GM18907 (cell line): ENCODE data around the gene RPS6KA5.

Experiments used
- ATAC-seq: cut with Tn5 transposase; IDR thresholded peaks from one replicate; pipeline ENCODE4 v1.9.1; 2021; ENCODE audit warnings: mild to moderate bottlenecking, moderate library complexity; ENCODE audit not compliant: unreplicated experiment

The RPS6KA5 gene

DNA sequence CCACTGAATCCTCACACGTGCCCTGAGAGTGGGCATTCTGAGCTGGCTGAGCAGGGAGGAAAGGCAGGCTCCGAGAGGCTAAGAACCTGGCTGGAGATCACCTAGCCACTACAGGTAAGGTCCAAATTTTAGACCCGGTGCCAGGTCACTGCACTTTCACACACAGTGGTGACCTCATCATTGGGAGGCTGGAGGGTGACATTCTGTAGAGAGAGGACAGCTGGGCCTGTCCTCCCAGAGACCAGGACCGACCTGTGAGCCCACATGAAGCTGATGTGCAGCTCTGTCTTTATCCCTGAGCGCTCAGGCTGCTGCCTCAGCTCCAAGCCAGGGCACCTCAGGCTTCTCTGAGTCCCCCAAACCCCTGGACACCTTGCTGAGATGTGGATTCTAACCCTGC lies 248.3 kb downstream of the RPS6KA5 start:
- no peak for ATAC-seq

DNA sequence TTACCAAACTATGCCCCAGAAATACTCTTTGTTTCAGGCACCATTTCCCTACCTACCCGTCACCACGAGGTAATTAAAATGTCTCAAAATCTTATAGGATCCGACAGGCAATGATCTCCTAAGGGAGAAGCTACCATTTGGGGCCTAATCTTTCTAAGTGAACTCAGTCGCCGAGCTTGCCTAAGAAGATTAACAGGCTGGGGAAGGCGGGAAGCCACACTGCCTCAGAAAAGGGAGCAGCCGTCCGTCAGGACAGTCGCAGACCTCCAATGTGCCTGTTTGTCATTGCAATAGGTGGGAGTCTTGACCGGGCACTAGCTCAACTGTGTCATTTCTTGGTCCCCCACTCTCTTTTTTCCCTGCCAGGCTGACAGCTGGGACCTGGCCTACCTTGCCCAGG lies 248.8 kb downstream of the RPS6KA5 start:
- ATAC-seq: no peak

DNA sequence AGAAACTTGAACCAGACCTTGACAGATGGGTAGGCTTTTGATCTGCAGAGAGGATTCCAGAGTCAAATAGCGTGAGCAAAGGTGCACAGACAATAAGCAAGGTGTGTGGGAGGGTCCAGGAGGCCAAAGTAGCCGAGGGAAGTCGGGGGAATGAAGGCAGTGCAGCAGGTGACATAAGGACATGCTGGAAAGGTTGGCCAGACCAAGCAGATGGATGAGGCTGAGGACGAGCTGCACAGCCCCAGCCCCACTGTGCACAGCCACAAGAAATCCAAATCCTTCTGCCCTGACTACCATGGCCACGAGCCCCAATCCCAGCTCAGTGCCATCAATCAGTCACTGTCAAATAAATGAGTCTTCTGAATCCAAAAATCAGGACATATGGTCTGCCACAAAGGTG lies 249.6 kb downstream of the RPS6KA5 start:
- ATAC-seq: no peak

DNA sequence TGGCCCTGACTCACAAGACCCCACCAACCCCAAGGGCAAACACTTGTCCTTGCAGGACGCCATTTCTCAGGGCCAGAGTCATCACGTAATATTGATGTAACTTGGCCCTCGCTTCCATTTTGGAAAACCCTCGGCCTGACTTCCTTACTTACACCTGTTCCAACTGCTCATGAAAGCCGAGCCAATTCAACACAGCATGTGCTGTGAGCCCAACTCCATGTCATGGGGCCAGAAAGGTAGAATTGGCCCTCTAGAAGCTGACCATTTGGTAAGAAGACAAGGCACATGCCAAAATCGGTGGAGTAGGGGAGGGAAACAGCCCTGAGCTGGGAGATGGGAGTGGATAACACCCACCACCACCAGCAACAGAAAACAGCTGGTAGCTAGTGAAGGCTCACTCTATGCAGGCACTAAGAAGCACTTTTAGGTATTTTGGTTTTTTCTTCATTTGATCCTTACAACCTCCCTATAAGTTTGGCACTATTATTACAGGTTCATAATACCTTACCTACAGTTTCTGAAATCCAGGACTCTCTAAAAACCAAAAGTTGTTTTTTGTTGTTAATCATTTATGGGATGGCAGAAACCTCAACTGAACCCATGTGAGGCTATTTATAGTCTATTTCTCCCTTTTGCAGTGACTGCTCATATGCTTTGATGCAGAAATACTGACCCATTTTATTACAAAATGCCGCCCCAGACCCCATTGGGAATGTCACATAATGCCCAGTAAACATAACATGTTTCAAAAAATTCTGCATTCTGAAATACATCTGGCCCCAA lies 250.7 kb downstream of the RPS6KA5 start:
- ATAC-seq: no peak

DNA sequence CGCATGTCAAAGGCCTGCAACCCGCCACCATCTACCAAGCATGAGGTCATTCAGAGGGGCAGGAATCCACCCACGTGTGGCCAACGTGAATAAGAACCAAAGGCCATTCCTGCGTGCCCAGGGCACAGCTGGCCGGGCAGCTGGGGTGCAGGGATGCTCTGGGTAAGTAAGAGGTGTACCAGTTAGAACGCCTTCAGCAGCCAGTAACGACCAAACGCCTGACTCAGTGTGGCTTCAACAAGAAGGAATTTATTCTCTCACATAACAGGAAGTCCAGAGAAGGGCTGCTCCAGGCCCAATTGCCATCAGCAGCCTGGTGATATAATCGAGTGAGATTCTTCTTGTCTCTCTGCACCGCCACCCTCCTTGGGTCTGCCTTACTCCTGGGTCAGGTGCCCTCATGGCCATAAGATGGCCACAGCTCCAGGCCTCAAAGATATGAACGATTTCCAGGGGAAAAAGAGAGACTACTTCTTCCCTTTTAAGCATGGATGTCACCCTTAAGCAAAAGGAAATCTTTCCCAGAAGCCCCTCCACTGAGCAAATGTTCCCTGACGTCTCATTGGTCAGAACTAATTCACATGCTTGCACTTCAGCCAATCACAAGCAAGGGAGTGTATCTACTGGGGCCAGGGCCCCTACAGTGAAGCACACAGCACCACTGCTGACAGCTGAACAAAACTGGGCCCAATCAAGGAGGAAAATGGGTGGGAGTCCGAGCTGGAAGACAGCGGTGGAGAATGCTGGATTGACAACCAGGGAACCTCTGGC lies 251.5 kb downstream of the RPS6KA5 start:
- ATAC-seq: no peak

DNA sequence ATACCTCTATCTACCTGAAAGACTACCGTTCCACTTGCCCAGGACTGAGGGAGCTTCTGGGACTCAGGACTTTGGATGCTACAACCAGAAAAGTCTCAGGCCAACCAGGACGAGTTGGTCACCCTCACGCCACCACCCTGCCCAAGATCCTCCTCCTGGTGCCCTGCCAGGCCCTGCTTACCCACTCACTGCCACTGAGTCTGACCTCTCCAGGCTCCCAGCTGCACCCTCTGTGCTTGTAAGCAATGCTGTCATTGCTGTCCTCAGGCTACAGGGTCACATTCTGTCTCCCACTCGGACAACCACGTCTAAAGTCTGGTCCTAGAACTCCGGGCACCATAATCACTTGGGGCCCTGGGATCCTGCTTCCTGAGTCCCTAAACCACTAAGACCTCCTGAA lies 253.4 kb downstream of the RPS6KA5 start:
- ATAC-seq: no peak

DNA sequence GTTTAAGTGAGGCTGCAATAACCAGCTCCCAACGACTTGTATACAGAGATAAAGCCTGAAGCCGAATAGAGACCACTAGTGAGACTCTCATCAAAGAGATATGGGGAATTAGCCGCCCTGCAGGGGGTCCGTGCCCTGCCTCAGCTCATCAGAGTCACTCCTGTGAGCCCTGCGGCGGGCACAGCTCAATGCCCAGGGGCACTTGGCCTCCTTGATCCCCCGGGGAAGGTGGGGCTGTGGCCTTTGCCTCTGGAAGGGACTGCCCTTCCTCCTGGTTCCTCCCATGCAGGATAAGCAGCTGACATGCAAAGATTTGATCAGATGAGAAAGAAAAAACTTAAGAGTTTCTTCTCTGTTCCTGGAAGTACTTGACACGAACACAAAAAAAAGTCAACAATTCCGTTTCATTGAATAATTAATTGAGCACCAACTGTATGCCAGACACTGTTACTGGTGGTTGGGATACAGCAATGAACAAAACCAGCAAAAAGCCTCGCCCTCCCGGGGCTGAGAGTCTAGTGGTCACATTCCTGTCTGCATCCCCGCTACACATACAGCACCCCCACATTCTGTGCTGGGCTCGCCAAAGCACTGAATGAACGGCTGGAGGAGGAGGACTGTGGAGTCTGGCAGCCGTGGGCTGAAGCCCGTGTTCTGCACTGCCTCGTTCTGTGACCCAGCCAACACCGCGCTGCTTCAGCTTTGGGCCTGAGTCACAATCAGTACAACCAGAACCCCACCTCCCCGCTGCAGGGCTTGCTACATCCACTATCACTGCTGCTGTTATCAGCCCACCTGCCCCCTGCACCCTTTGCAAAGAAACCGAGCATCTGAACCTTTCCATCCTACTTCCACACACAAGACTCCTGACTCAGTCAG lies 254.5 kb downstream of the RPS6KA5 start:
- ATAC-seq: no peak

DNA sequence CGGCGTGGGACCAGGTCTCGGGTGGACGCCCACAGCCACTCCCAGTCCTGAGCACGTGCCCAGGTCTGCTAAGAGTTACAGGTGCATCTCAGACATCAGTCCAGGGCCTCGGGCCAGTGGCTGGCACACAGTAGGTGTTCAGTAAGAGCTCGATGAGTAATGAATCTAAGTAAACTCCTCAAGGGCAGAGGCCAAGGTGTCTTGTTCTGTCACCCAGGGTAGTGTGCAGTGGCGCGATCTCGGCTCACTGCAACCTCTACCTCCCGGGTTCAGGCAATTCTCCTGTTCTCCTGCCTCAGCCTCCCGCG lies 255.4 kb downstream of the RPS6KA5 start:
- no peak for ATAC-seq

DNA sequence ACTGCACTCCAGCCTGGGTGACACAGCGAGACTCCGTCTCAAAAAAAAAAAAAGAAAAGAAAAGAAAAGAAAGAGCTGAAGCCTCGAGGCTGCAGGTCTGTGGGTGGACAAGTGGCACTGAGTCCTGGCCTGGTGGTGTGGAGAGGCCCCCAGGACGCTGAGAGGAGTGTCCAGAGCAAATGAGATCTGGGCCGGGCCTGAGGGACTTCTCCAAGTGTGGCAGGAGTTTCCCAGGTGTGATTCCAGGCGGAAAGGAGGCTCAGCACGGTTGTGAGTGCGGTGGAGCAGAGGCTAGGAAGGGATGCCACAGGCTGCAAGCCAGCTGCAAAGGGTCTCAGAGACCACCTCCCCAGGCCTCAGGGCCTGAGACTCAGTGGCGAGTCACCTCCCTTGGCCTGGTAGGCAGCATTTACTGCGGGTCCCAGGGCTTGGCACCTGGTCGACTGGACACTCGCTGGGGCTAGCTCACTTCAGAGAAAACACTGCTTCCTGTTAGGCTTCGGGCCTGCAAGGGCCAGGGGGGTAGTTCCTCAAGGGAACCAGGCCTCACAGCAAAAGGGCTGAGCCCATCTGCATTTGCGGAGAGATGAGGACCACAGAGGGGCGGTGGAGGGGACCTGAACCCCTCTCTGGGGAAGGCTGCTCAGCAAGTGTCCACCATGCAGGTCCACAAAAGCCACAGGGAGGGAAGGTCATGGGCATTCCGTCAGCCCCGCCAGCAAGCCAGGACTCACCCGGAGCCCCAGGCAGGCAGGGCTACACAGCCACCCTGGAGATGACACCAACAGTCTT lies 256.0 kb downstream of the RPS6KA5 start:
- ATAC-seq: no peak

DNA sequence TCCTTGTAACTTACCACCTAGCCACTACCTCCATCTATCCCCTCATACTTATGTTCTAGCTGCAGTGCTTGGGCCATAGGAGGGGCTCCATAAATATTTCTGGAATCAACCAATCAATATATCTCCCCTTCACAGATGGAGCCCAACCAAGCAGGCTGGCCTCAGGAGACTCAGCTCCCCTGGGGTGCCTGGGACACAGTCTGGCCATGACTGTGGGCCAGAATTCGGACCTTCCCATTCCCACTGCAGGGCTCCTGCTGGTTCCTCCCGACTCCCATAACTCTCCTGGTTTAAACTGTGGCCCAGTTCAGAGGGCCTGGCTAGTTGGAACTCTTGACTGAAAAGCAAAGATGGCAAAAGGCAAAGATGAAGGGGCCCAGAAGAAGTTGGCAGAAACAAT lies 257.2 kb downstream of the RPS6KA5 start:
- ATAC-seq: no peak

DNA sequence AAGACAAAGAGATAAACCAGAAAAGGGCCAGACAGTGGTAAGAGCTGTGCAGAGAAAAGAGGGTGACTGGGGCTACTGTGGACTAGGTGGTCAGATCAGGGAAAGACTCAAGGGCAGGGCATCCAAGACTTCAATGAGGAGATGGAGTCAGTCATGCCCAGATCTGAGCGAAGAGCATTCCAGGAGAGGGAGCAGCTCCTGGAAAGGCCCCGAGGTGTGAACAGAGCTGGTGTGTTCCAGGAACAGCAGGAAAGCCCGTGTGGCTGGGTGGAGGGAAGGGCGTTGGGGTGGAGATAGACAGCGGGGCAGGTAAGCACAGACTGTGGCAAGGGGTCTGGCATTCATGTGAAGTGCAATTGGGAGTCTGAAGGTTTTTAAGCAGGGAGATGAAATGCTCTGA lies 261.0 kb downstream of the RPS6KA5 start:
- no peak for ATAC-seq

DNA sequence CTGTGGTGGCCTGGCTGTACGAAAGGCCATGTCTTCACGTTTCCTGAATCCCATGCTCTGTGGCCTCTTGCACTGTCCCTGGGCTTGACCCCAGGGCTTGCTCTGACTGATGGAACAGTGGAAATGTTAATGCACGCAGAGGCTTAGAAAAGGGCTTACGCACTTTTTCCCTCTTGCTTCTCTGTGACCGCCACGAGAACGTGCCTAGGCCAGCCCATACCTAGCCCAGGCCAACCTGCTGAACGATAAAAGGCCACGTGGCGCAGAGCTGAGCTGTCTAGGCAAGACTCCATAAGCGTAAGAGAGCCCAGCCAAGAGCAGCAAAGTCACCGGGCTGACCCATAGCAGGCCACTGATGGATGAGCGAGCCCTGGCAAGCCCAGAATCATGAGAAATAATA lies 262.5 kb downstream of the RPS6KA5 start:
- ATAC-seq: no peak
